ENCODE results near the gene NKRF.
"Not testable (repeated sequence)": the region's sequence is repeated elsewhere in the genome, so short reads cannot be mapped to it uniquely, and the experiment has no call there.

Gene NKRF

GRCh38 chrX:119606280-119607017 is at the start of gene NKRF:
Gene NKRF (minus strand): TSS chrX:119606424.
- peak; percentile 78 to 80 for DNase-seq

DNA sequence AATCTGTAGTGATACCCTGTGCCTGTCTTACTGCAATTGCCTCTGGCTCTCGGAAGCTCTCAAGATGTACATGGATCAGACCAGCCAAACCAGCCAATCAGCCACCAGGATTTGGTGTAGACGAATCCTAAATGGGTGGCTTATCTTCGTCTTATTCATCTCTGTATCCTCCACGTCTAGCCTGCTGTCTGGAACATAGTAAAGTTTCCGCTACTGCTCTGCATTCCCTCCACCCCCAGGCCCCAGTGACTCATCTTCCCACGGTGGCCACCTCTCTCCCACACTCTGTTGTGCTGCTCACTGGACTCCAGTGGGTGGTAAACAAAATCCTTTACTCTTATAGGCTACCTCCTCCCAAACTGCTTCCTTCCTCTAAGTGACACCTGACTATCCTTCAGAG is 48.9 kb upstream of the NKRF start:
- no peak for DNase-seq

DNA sequence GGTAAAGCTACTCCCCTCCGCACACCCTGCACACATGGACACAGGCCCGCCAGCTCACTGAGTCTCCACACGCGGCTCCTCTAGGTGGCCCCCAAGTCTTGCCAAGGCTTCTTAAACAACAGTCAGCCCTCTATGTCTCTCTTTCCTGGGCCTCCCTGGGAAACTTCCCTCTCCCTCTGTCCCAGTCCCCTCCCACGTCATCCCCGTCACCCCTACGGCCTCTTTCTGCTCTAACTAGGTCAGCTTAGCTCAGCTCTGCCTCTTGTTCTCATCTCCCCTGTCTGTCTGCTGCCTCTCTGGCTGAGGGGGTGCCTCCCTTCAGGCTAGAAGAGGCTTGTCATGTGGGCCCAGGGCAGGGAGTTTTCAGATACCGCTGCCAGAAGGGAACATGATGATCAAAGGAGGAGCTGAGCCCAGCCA is 47.9 kb upstream of the NKRF start:
- DNase-seq, result no peak

GRCh38 chrX:119648421-119648775 is 42.2 kb upstream of the NKRF start:
- no peak for DNase-seq

DNA sequence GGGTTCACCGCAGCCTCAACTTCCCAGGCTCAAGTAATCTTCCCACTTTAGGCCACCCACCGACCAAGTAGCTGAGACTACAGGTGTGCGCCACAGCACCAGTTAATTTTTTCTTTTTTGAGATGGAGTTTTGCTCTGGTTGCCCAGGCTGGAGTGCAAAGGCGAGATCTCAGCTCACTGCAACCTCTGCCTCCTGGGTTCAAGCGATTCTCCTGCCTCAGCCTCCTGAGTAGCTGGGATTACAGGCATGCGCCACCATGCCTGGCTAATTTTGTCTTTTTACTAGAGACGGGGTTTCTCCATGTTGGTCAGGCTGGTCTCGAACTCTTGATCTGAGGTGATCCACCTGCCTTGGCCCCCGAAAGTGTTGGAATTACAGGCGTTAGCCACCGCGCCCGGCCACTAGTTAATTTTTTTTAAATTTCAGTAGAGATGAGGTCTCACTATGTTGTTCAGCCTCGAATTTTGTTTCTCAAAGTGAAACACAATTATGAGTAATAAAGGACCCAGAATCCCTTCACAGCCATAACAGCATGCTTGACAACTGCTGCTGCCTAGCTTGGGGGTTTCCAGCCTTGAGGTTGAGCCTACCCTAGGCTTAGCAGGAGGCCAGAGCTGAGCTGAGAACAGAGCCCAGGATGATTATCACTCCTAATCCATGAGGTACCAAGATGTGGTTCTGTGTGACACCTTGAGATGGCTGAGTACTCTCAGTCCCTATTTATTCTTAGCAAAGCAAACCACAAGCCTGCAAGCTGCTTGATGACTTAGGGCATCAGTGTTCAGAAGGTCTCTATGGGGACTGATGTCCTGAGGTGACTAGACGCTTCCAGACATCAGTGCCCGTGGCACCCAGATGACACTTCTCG is 41.6 kb upstream of the NKRF start:
- DNase-seq, result no peak

DNA sequence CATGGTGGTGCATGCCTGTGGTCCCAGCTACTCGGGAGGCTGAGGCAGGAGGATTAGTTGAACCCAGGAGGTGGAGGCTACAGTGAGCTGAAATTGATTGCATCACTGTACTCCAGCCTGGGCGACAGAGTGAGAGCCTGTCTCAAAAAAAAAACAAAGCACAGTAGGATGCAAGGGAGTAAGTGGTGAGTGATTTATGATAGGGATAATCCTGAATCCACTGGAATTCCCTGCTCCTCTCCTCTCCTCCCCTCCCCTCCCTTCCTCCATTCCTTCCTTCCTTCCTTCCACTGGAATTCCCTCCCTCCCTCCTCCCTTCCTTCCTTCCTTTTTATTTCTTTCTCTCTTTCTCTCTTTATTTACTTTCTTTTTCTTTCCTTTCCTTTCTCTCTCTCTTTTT is 40.9 kb upstream of the NKRF start:
- no peak for DNase-seq

DNA sequence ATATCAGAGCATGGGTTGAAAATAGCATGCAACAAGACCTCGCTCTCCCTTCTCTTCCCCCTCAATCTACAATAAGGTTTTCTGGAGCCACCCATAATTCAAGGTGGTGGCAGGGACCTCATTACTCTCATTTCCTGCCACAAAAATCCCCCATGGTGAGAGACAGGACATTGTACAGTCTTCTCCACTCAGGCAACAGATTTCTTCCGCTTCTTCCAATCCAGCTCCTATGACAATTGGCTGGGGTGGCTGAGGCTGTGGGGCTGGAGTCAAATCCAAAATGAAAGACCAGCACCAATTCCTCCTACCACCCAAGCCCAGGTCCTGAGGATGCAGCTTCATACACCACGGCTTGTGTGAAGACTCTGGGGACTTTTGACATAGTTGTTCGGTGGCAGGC is 40.3 kb upstream of the NKRF start:
- DNase-seq, result no peak

GRCh38 chrX:119643696-119644095 is 37.5 kb upstream of the NKRF start:
- no peak for DNase-seq

DNA sequence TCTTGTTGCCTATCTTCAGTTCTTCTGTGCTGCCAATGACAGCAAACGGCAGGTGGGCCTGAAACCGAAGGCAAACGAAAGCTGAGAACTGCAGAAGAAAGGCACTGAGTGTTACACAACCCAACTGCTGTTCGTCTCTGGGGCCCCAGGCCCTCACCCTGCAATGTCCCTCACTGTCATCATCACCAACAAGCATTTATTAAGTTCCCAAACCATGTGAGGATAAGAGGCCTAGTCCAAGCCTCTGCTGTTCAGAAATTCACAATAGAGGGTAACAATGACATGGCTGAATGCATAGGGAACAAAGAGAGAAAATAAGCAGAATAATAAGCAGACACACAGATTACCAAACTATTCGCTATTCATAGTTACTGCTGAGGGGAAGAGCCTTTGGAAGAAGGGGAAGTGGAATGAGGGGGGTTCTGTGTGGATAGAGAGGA is 34.5 kb upstream of the NKRF start:
- no peak for DNase-seq

DNA sequence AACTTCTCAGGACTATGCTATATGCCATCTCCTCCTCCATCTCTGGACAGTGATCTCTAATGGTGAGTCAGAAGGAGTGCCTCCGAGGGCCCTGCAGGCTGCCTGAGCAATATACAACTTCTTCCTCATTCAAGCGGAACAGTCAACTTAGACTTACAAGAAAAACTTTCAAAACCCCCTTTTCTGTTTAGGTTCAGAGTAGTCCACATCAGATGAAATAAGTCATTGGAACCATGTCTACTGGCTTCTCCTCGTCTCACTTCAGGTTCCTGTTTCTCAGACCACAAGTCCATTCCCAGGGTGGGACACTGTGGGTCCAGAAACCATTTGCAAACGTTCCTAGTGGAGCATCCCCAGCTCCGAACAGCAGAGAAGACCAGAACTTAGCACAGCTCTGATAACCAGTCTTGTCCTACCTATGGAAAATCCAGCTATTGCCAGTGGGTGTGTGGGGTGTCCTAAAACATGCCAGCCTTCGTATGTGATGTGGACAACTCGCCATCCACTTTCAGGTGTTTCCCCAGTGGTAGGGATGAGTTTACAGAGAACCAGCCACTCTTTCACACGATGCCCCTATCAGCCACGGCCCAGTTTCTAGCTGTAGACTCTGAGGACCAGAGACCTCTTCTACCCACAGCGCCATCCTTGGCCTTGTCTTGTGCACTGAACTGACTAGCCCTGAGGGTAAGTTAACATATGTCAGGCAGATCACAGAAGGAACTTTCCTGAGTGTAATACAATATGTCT is 32.7 kb upstream of the NKRF start:
- DNase-seq, result no peak

- not testable (repeated sequence) for DNase-seq
These were observed 31.2 kb upstream of the NKRF start for GRCh38 chrX:119637421-119637820.

DNA sequence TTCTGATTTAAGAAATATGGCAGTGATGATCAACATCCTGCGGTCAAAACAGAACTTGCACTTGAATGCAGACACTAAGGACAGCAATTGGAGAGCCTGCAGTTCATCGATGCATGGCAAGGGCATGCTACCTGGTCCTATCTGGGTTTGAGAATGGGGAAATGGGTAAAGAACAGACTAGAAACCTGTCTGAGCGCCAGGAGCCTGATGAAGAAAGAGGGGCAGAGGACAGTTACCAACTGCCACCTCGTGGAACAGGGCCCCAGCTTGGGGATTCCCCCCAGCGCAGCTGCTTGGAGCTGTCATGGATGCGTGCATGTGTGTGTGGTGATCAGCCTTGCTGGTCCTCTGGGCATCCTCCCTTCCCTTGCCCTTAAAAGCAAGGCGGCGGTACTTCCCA is 30.2 kb upstream of the NKRF start:
- no peak for DNase-seq

DNA sequence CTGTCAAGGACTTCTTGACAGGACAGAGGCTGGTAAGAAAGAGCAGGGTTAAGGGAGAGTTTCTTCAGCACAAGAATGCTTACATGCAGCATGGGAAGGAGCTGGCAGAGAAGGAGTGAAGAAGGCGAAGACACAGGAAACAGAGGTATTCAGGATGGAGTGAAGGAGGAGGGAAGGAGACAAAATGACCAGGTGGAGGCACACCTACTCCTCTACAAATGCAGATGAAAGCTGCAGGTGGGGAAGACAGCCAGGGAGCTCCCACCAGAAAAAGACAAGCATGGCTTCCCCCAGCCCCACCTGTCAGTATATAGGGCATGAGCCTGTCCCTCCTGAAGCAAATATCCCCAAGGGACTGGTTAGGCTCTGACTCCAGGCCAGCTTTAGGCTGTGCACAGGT is 29.6 kb upstream of the NKRF start:
- DNase-seq, result no peak

DNA sequence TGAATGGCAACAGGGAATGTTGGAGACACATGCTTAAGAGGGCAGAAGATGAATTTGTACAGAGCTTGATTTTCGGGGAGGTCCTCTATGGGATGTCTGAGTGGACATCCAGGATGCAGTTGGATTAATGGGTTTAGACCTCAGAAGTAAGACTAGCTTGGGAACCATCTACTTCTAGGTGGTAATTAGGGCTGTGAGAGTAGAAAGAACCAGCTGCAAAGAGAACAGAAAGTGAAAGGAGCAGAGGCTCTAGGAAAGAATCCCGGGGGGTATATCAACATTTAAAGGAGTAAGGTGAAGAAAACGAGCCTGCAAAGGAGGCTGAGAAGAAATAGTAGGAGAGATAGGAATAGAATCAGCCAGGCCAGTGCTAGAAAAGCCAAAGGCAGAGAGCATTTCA is 29.0 kb upstream of the NKRF start:
- DNase-seq, result no peak

- no peak for DNase-seq
These were observed 19.6 kb upstream of the NKRF start for GRCh38 chrX:119625843-119626242.

DNA sequence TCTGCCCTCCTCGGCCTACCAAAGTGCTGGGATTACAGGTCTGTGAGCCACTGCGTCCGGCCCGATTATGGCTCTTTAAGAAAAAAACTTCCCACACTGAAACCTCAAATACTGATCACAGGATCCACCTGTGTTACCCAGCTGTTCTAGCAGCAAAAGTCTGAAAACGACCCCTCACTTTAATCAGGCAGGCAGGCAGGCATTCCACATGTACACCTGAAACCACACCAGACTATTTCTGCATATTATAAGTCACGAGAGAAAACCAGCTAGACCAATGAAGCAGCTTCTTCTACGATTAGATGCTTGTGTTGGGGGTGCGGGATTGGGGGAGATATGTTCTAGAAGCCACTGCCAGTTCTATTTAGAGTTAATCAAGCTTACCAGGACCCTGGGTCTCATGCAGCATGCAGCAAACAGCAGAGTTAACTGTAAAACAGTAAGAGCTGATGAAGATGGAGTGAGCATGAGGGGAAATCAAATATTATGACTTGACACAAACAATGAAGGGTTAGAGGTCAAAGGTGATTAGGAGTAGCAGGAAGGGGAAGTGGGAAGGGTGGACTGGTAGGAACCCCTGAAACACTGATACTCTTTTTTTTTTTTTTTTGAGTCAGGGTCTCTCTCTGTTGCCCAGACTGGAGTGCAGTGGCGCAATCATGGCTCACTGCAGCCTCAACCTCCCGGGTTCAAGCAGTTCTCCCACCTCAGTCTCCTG is 18.9 kb upstream of the NKRF start:
- DNase-seq, result no peak

DNA sequence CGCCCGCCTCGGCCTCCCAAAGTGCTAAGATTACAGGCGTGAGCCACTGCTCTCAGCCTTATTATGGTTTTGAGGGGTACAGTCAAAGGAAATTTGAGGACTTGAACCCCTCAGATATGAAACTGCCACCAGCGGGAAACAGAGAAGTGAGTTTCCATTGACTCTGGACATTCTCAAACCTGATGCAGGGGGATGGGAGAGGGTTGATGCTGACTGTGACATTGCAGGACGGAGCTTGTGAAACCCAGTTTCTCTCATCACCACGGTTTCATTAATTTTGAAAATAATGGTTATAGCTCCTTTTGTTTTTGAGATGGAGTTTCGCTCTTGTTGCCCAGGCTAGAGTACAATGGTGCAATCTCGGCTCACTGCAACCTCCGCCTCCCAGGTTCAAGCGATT is 18.2 kb upstream of the NKRF start:
- DNase-seq, result no peak

GRCh38 chrX:119622356-119623232 is 16.4 kb upstream of the NKRF start:
- peak; percentile 21 to 58 for DNase-seq

DNA sequence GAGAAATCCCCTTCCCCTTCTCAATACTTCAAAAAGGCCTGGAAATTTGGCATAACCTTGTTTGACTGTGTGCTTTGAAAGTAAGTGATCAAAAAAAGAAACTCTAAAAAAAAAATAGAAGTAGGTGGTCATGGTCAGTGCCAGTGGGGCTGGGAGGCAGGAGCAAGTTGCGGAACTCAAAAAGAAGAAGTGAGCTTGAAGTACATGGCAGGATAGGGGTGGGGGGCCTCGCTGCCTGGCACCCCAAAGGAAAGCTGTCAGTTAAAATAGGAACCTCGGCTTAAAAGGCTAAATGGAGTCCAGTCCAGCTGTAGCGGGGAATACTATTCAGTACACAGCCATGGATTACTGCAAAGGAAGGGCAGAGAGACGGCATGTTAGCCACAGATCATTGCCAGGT is 12.2 kb upstream of the NKRF start:
- DNase-seq, result no peak

GRCh38 chrX:119617517-119618164 is 11.4 kb upstream of the NKRF start:
- DNase-seq, result no peak

- no peak for DNase-seq
These were observed 8.6 kb upstream of the NKRF start for GRCh38 chrX:119614776-119615175.
